Mesendoderm (in vitro differentiated cells): ENCODE data around the gene SH2D1B.

Experiments used
- DNase-seq: peaks from one replicate; pipeline ENCODE4 v3.0.0; 2013
- H2AK5ac ChIP-seq: 2 replicates; pipeline ENCODE4 v1.6.1; 2013; ENCODE audit warnings: low read length, inconsistent platforms
- H2BK120ac ChIP-seq: 2 replicates; pipeline ENCODE4 v1.6.1; 2013; ENCODE audit warnings: low read depth, mild to moderate bottlenecking, low read length, moderate library complexity, mixed read lengths
- H2BK15ac ChIP-seq: replicated peaks from 2 replicates; pipeline ENCODE4 v1.6.1; 2013; ENCODE audit warnings: low read depth, mild to moderate bottlenecking, moderate library complexity
- H2BK5ac ChIP-seq: 2 replicates; pipeline ENCODE4 v1.6.1; 2013; ENCODE audit warnings: low read length, inconsistent platforms
- H3K18ac ChIP-seq: 2 replicates; pipeline ENCODE4 v1.6.1; 2013; ENCODE audit warnings: mild to moderate bottlenecking, low read length, mixed read lengths
- H3K23ac ChIP-seq: one replicate; pipeline ENCODE4 v1.6.1; 2013; ENCODE audit warnings: low read length
- H3K27ac ChIP-seq: 2 replicates; pipeline ENCODE4 v1.5.1; 2013; ENCODE audit warnings: low read depth, mild to moderate bottlenecking, inconsistent platforms, low read length, moderate library complexity
- H3K27me3 ChIP-seq: 2 replicates; pipeline ENCODE4 v1.6.1; 2013; ENCODE audit warnings: low read length, control low read depth, mild to moderate bottlenecking, inconsistent platforms; ENCODE audit not compliant: insufficient read depth, poor library complexity
- H3K36me3 ChIP-seq: 2 replicates; pipeline ENCODE4 v1.6.1; 2013; ENCODE audit warnings: low read length, inconsistent platforms; ENCODE audit not compliant: control insufficient read depth, insufficient read depth
- H3K4ac ChIP-seq: one replicate; pipeline ENCODE4 v1.6.1; 2013; ENCODE audit warnings: low read depth, mild to moderate bottlenecking, low read length, moderate library complexity
- H3K4me1 ChIP-seq: 2 replicates; pipeline ENCODE4 v1.6.1; 2013; ENCODE audit warnings: low read depth, low read length, inconsistent platforms; ENCODE audit not compliant: control insufficient read depth
- H3K4me2 ChIP-seq: 2 replicates; pipeline ENCODE4 v1.6.1; 2013; ENCODE audit warnings: low read length
- H3K4me3 ChIP-seq: 2 replicates; pipeline ENCODE4 v1.5.1; 2013; ENCODE audit warnings: mild to moderate bottlenecking, low read length
- H3K56ac ChIP-seq: one replicate; pipeline ENCODE4 v1.6.1; 2013; ENCODE audit warnings: low read length
- H3K79me1 ChIP-seq: 2 replicates; pipeline ENCODE4 v1.6.1; 2013; ENCODE audit warnings: low read length, inconsistent platforms
- H3K79me2 ChIP-seq: 2 replicates; pipeline ENCODE4 v1.6.1; 2013; ENCODE audit warnings: mild to moderate bottlenecking, low read length; ENCODE audit not compliant: control insufficient read depth, insufficient read depth
- H3K9ac ChIP-seq: 2 replicates; pipeline ENCODE4 v1.6.1; 2013; ENCODE audit warnings: low read length, inconsistent platforms
- H4K5ac ChIP-seq: one replicate; pipeline ENCODE4 v1.6.1; 2013; ENCODE audit warnings: low read length
- H4K8ac ChIP-seq: one replicate; pipeline ENCODE4 v1.6.1; 2013; ENCODE audit warnings: low read depth, mild to moderate bottlenecking, control low read depth, low read length, moderate library complexity
- WGBS: extraction: QIAGEN DNeasy Blood & Tissue Kit; methylation state at CpG from one replicate; pipeline ENCODE4 v1.1.7; 2013; ENCODE audit warnings: low lambda C conversion rate, missing lambda C conversion rate; ENCODE audit not compliant: insufficient coverage; ENCODE audit errors: extremely low coverage; 5-methylcytosine and 5-hydroxymethylcytosine counted together

The SH2D1B gene

GRCh38 chr1:162363823-162364222 is 48.1 kb downstream of the SH2D1B start:
- Histone ChIP-seq H2AK5ac (no peak overlapping the region), H2BK15ac (no peak overlapping the region), H3K4me1 (no peaks in the 10 kb centered on the region), H3K79me2 (no peaks in the 10 kb centered on the region), H3K56ac (no peak overlapping the region), H3K79me1 (no peaks in the 10 kb centered on the region), H3K27me3 (no peaks in the 10 kb centered on the region), H3K18ac (no peak overlapping the region), H3K4me2 (no peak overlapping the region), H3K27ac (no peak overlapping the region), H3K4me3 (no peak overlapping the region), H4K5ac (no peak overlapping the region), H2BK120ac (no peak overlapping the region), H4K8ac (no peak overlapping the region), H3K36me3 (no peaks in the 10 kb centered on the region), H3K9ac (no peak overlapping the region), H3K4ac (no peak overlapping the region), H3K23ac (no peak overlapping the region), H2BK5ac (no peak overlapping the region)
- no peak for DNase-seq
- WGBS: no CpG with 5 or more reads among the region's 3 CpGs

GRCh38 chr1:162361349-162361748 is 50.6 kb downstream of the SH2D1B start:
- no peak overlapping the region for H2BK120ac ChIP-seq
- no peak overlapping the region for H3K23ac ChIP-seq
- no peak overlapping the region for H2BK15ac ChIP-seq
- DNase-seq: no peak
- no peak overlapping the region for H3K27ac ChIP-seq
- no peak overlapping the region for H3K4me3 ChIP-seq
- no peak overlapping the region for H3K9ac ChIP-seq
- no peaks in the 10 kb centered on the region for H3K36me3 ChIP-seq
- H3K27me3 ChIP-seq: no peaks in the 10 kb centered on the region
- no peak overlapping the region for H2AK5ac ChIP-seq
- WGBS: no CpG with 5 or more reads among the region's 5 CpGs
- no peak overlapping the region for H3K4ac ChIP-seq
- H4K8ac ChIP-seq: no peak overlapping the region
- no peak overlapping the region for H3K56ac ChIP-seq
- H3K4me2 ChIP-seq: no peak overlapping the region
- no peak overlapping the region for H3K18ac ChIP-seq
- H3K79me2 ChIP-seq: no peaks in the 10 kb centered on the region
- H4K5ac ChIP-seq: no peak overlapping the region
- H2BK5ac ChIP-seq: no peak overlapping the region
- no peaks in the 10 kb centered on the region for H3K79me1 ChIP-seq
- no peaks in the 10 kb centered on the region for H3K4me1 ChIP-seq

- Histone ChIP-seq H3K36me3 (no peaks in the 10 kb centered on the region), H3K79me1 (no peaks in the 10 kb centered on the region), H3K23ac (no peak overlapping the region), H2BK5ac (no peak overlapping the region), H3K4me2 (no peak overlapping the region), H3K18ac (no peak overlapping the region), H2BK120ac (no peak overlapping the region), H3K4me1 (no peaks in the 10 kb centered on the region), H4K5ac (no peak overlapping the region), H3K27me3 (no peaks in the 10 kb centered on the region), H2BK15ac (no peak overlapping the region), H3K79me2 (no peaks in the 10 kb centered on the region), H2AK5ac (no peak overlapping the region), H3K4ac (no peak overlapping the region), H3K56ac (no peak overlapping the region), H3K9ac (no peak overlapping the region), H3K27ac (no peak overlapping the region), H3K4me3 (no peak overlapping the region), H4K8ac (no peak overlapping the region)
- DNase-seq: no peak
- no CpG with 5 or more reads among the region's 4 CpGs for WGBS
Observed at GRCh38 chr1:162360874-162361260, 51.1 kb downstream of the SH2D1B start.

GRCh38 chr1:162360237-162360873 is 51.6 kb downstream of the SH2D1B start:
- H4K8ac ChIP-seq: no peak overlapping the region
- no peak overlapping the region for H2AK5ac ChIP-seq
- H3K18ac ChIP-seq: no peak overlapping the region
- no peak overlapping the region for H3K4ac ChIP-seq
- H3K56ac ChIP-seq: no peak overlapping the region
- WGBS: no CpG with 5 or more reads among the region's 10 CpGs
- H3K27ac ChIP-seq: no peak overlapping the region
- no peaks in the 10 kb centered on the region for H3K36me3 ChIP-seq
- no peaks in the 10 kb centered on the region for H3K27me3 ChIP-seq
- no peak for DNase-seq
- H3K9ac ChIP-seq: no peak overlapping the region
- H3K79me1 ChIP-seq: no peaks in the 10 kb centered on the region
- H3K4me1 ChIP-seq: no peaks in the 10 kb centered on the region
- no peak overlapping the region for H2BK120ac ChIP-seq
- no peak overlapping the region for H2BK15ac ChIP-seq
- H3K79me2 ChIP-seq: no peaks in the 10 kb centered on the region
- no peak overlapping the region for H4K5ac ChIP-seq
- no peak overlapping the region for H2BK5ac ChIP-seq
- H3K4me3 ChIP-seq: no peak overlapping the region
- no peak overlapping the region for H3K4me2 ChIP-seq
- no peak overlapping the region for H3K23ac ChIP-seq

GRCh38 chr1:162359523-162360236 is 52.3 kb downstream of the SH2D1B start:
- H3K79me2 ChIP-seq: no peaks in the 10 kb centered on the region
- H2BK120ac ChIP-seq: no peak overlapping the region
- H4K8ac ChIP-seq: no peak overlapping the region
- no peak overlapping the region for H2AK5ac ChIP-seq
- H3K56ac ChIP-seq: no peak overlapping the region
- no peaks in the 10 kb centered on the region for H3K79me1 ChIP-seq
- H3K27me3 ChIP-seq: no peaks in the 10 kb centered on the region
- H2BK5ac ChIP-seq: no peak overlapping the region
- no peak overlapping the region for H3K9ac ChIP-seq
- H4K5ac ChIP-seq: no peak overlapping the region
- H3K4me1 ChIP-seq: no peaks in the 10 kb centered on the region
- no peak for DNase-seq
- H3K18ac ChIP-seq: no peak overlapping the region
- no peak overlapping the region for H2BK15ac ChIP-seq
- H3K36me3 ChIP-seq: no peaks in the 10 kb centered on the region
- no peak overlapping the region for H3K4ac ChIP-seq
- H3K4me2 ChIP-seq: no peak overlapping the region
- no peak overlapping the region for H3K4me3 ChIP-seq
- no peak overlapping the region for H3K27ac ChIP-seq
- WGBS: no CpG with 5 or more reads among the region's 10 CpGs
- H3K23ac ChIP-seq: no peak overlapping the region

GRCh38 chr1:162358928-162359327 is 53.0 kb downstream of the SH2D1B start:
- Histone ChIP-seq H4K5ac (no peak overlapping the region), H4K8ac (no peak overlapping the region), H3K27ac (no peak overlapping the region), H2BK5ac (no peak overlapping the region), H3K79me1 (no peaks in the 10 kb centered on the region), H3K18ac (no peak overlapping the region), H2BK120ac (no peak overlapping the region), H3K36me3 (no peaks in the 10 kb centered on the region), H3K23ac (no peak overlapping the region), H3K79me2 (no peaks in the 10 kb centered on the region), H3K56ac (no peak overlapping the region), H2AK5ac (no peak overlapping the region), H3K4ac (no peak overlapping the region), H3K4me2 (no peak overlapping the region), H3K4me3 (no peak overlapping the region), H3K27me3 (no peaks in the 10 kb centered on the region), H3K4me1 (no peaks in the 10 kb centered on the region), H3K9ac (no peak overlapping the region), H2BK15ac (no peak overlapping the region)
- WGBS: no CpG with 5 or more reads among the region's 1 CpG
- DNase-seq: no peak
